WTC11 (cell line): ENCODE data around the gene DBI.

Experiments
- ATF1 ChIP-seq: sonication (generic); formaldehyde crosslinking; IDR thresholded peaks from 2 replicates; pipeline ENCODE4 v1.8.1; 2023; ENCODE audit warnings: mild to moderate bottlenecking, moderate library complexity, missing genetic modification reagents
- CREB1 ChIP-seq: sonication (generic); formaldehyde crosslinking; IDR thresholded peaks from 2 replicates; pipeline ENCODE4 v1.8.0; 2023; ENCODE audit warnings: mild to moderate bottlenecking, missing genetic modification reagents
- CTCF ChIP-seq: fragments of 200-600 bp; IDR thresholded peaks from 2 replicates; pipeline ENCODE4 v1.8.0; 2022; ENCODE audit warnings: antibody characterized with exemption
- MAX ChIP-seq: sonication (generic); formaldehyde crosslinking; IDR thresholded peaks from 2 replicates; pipeline ENCODE4 v1.8.0; 2022; ENCODE audit warnings: mild to moderate bottlenecking, missing genetic modification reagents
- PRDM15 ChIP-seq: sonication (generic); formaldehyde crosslinking; IDR thresholded peaks from 2 replicates; pipeline ENCODE4 v1.8.0; 2022; ENCODE audit warnings: missing genetic modification reagents
- TCF7 ChIP-seq: sonication (generic); formaldehyde crosslinking; IDR thresholded peaks from 2 replicates; pipeline ENCODE4 v1.8.0; 2022; ENCODE audit warnings: mild to moderate bottlenecking, low read depth, missing genetic modification reagents, moderate library complexity
- ZBTB43 ChIP-seq: sonication (generic); formaldehyde crosslinking; IDR thresholded peaks from 2 replicates; pipeline ENCODE4 v1.8.1; 2023; ENCODE audit warnings: mild to moderate bottlenecking, missing genetic modification reagents
- ZMAT4 ChIP-seq: fragments of 250-450 bp; sonication (Bioruptor Pico); IDR thresholded peaks from 2 replicates; pipeline ENCODE4 v1.9.0; 2021; ENCODE audit warnings: mild to moderate bottlenecking
- ZNF263 ChIP-seq: sonication (generic); formaldehyde crosslinking; IDR thresholded peaks from 2 replicates; pipeline ENCODE4 v1.8.1; 2022; ENCODE audit warnings: low read depth, mild to moderate bottlenecking, moderate library complexity, missing genetic modification reagents

- TF ChIP-seq PRDM15 (no peak), CTCF (no peak), CREB1 (CRISPR knock-in tag) (no peak), ZMAT4 (CRISPR knock-in tag) (no peak), MAX (CRISPR knock-in tag) (no peak), ZNF263 (no peak), TCF7 (CRISPR knock-in tag) (no peak), ZBTB43 (CRISPR knock-in tag) (no peak), ATF1 (CRISPR knock-in tag) (no peak)
Measured at GRCh38 chr2:119402106-119402505, 35.3 kb downstream of the DBI start.
